ENCODE results near the gene LRCH1. TPM values are rescaled to one million over a fixed set of nuclear protein-coding genes. Genes with fewer than 3 reads are reported as not detected.

Gene LRCH1
- polyA plus RNA-seq, 1 donor, result 16.3 TPM

- peak in 1 of 2 donors; percentile 75 for DNase-seq
- Histone ChIP-seq H3K36me3 (ENCODE audit: control insufficient read depth, insufficient read depth, low read length) (peaks cover 10% of the 10 kb centered on the region), H3K4me3 (ENCODE audit: low read length) (no peak overlapping the region), H3K4me1 (ENCODE audit: control insufficient read depth, insufficient read depth, low read length) (peaks cover 6% of the 10 kb centered on the region), H3K9me3 (ENCODE audit: control insufficient read depth, low read depth, low read length) (no peaks in the 10 kb centered on the region), H3K27ac (ENCODE audit: low read length) (peak overlapping the region; percentile 65), H3K27me3 (ENCODE audit: control insufficient read depth, insufficient read depth, low read length) (no peaks in the 10 kb centered on the region)
- no CpG with 5 or more reads among the region's 12 CpGs for WGBS (ENCODE audit: insufficient coverage, low lambda C conversion rate)
Observed at GRCh38 chr13:46679369-46680120, 126.6 kb downstream of the LRCH1 start.

- WGBS (ENCODE audit: insufficient coverage, low lambda C conversion rate), result no CpG with 5 or more reads among the region's 3 CpGs
- no peak for DNase-seq
- Histone ChIP-seq H3K9me3 (ENCODE audit: control insufficient read depth, low read depth, low read length) (no peaks in the 10 kb centered on the region), H3K36me3 (ENCODE audit: control insufficient read depth, insufficient read depth, low read length) (peaks cover 10% of the 10 kb centered on the region), H3K4me1 (ENCODE audit: control insufficient read depth, insufficient read depth, low read length) (peaks cover 14% of the 10 kb centered on the region), H3K27ac (ENCODE audit: low read length) (no peak overlapping the region), H3K4me3 (ENCODE audit: low read length) (no peak overlapping the region), H3K27me3 (ENCODE audit: control insufficient read depth, insufficient read depth, low read length) (no peaks in the 10 kb centered on the region)
Observed at GRCh38 chr13:46682015-46682414, 129.0 kb downstream of the LRCH1 start.

- Histone ChIP-seq H3K4me3 (ENCODE audit: low read length) (no peak overlapping the region), H3K9me3 (ENCODE audit: control insufficient read depth, low read depth, low read length) (no peaks in the 10 kb centered on the region), H3K36me3 (ENCODE audit: control insufficient read depth, insufficient read depth, low read length) (peaks cover 10% of the 10 kb centered on the region), H3K4me1 (ENCODE audit: control insufficient read depth, insufficient read depth, low read length) (peaks cover 14% of the 10 kb centered on the region), H3K27ac (ENCODE audit: low read length) (no peak overlapping the region), H3K27me3 (ENCODE audit: control insufficient read depth, insufficient read depth, low read length) (no peaks in the 10 kb centered on the region)
- WGBS (ENCODE audit: insufficient coverage, low lambda C conversion rate), result no CpG with 5 or more reads among the region's 1 CpG
- DNase-seq, result no peak
Observed at GRCh38 chr13:46682707-46683106, 129.7 kb downstream of the LRCH1 start.

GRCh38 chr13:46683676-46684260 is 130.8 kb downstream of the LRCH1 start:
- no peaks in the 10 kb centered on the region for H3K9me3 ChIP-seq (ENCODE audit: control insufficient read depth, low read depth, low read length)
- WGBS (ENCODE audit: insufficient coverage, low lambda C conversion rate), result 67% methylated on average over 1 of the region's 1 CpG
- H3K27ac ChIP-seq (ENCODE audit: low read length), result no peak overlapping the region
- H3K36me3 ChIP-seq (ENCODE audit: control insufficient read depth, insufficient read depth, low read length), result peaks cover 10% of the 10 kb centered on the region
- peaks cover 20% of the 10 kb centered on the region for H3K4me1 ChIP-seq (ENCODE audit: control insufficient read depth, insufficient read depth, low read length)
- H3K4me3 ChIP-seq (ENCODE audit: low read length), result no peak overlapping the region
- H3K27me3 ChIP-seq (ENCODE audit: control insufficient read depth, insufficient read depth, low read length), result no peaks in the 10 kb centered on the region
- no peak for DNase-seq

- Histone ChIP-seq H3K4me1 (ENCODE audit: control insufficient read depth, insufficient read depth, low read length) (peaks cover 20% of the 10 kb centered on the region), H3K9me3 (ENCODE audit: control insufficient read depth, low read depth, low read length) (no peaks in the 10 kb centered on the region), H3K4me3 (ENCODE audit: low read length) (no peak overlapping the region), H3K27me3 (ENCODE audit: control insufficient read depth, insufficient read depth, low read length) (no peaks in the 10 kb centered on the region), H3K27ac (ENCODE audit: low read length) (peak overlapping the region; percentile 41), H3K36me3 (ENCODE audit: control insufficient read depth, insufficient read depth, low read length) (peaks cover 10% of the 10 kb centered on the region)
- 27% methylated on average over 2 of the region's 3 CpGs for WGBS (ENCODE audit: insufficient coverage, low lambda C conversion rate)
- peak in 1 of 2 donors; percentile 71 for DNase-seq
Observed at GRCh38 chr13:46684287-46685001, 131.5 kb downstream of the LRCH1 start.

- WGBS (ENCODE audit: insufficient coverage, low lambda C conversion rate), result 80% methylated on average over 1 of the region's 10 CpGs
- Histone ChIP-seq H3K36me3 (ENCODE audit: control insufficient read depth, insufficient read depth, low read length) (peaks cover 10% of the 10 kb centered on the region), H3K9me3 (ENCODE audit: control insufficient read depth, low read depth, low read length) (no peaks in the 10 kb centered on the region), H3K27me3 (ENCODE audit: control insufficient read depth, insufficient read depth, low read length) (no peaks in the 10 kb centered on the region), H3K4me3 (ENCODE audit: low read length) (no peak overlapping the region), H3K27ac (ENCODE audit: low read length) (peak overlapping the region; percentile 41), H3K4me1 (ENCODE audit: control insufficient read depth, insufficient read depth, low read length) (peaks cover 17% of the 10 kb centered on the region)
- DNase-seq, result no peak
Observed at GRCh38 chr13:46685006-46685730, 132.2 kb downstream of the LRCH1 start.

GRCh38 chr13:46686171-46686570 is 133.2 kb downstream of the LRCH1 start:
- H3K36me3 ChIP-seq (ENCODE audit: control insufficient read depth, insufficient read depth, low read length), result peaks cover 10% of the 10 kb centered on the region
- no peak overlapping the region for H3K4me3 ChIP-seq (ENCODE audit: low read length)
- peaks cover 21% of the 10 kb centered on the region for H3K4me1 ChIP-seq (ENCODE audit: control insufficient read depth, insufficient read depth, low read length)
- no peaks in the 10 kb centered on the region for H3K9me3 ChIP-seq (ENCODE audit: control insufficient read depth, low read depth, low read length)
- no peak for DNase-seq
- WGBS (ENCODE audit: insufficient coverage, low lambda C conversion rate), result 50% methylated on average over 2 of the region's 4 CpGs
- H3K27me3 ChIP-seq (ENCODE audit: control insufficient read depth, insufficient read depth, low read length), result no peaks in the 10 kb centered on the region
- no peak overlapping the region for H3K27ac ChIP-seq (ENCODE audit: low read length)

GRCh38 chr13:46687810-46688209 is 134.8 kb downstream of the LRCH1 start:
- no peaks in the 10 kb centered on the region for H3K36me3 ChIP-seq (ENCODE audit: control insufficient read depth, insufficient read depth, low read length)
- WGBS (ENCODE audit: insufficient coverage, low lambda C conversion rate), result no CpG with 5 or more reads among the region's 1 CpG
- no peak overlapping the region for H3K4me3 ChIP-seq (ENCODE audit: low read length)
- peaks cover 33% of the 10 kb centered on the region for H3K4me1 ChIP-seq (ENCODE audit: control insufficient read depth, insufficient read depth, low read length)
- H3K27me3 ChIP-seq (ENCODE audit: control insufficient read depth, insufficient read depth, low read length), result no peaks in the 10 kb centered on the region
- no peak overlapping the region for H3K27ac ChIP-seq (ENCODE audit: low read length)
- peak; percentile 48 to 77 for DNase-seq
- H3K9me3 ChIP-seq (ENCODE audit: control insufficient read depth, low read depth, low read length), result no peaks in the 10 kb centered on the region

GRCh38 chr13:46688306-46688705 is 135.3 kb downstream of the LRCH1 start:
- WGBS (ENCODE audit: insufficient coverage, low lambda C conversion rate), result 100% methylated on average over 1 of the region's 1 CpG
- H3K27me3 ChIP-seq (ENCODE audit: control insufficient read depth, insufficient read depth, low read length), result no peaks in the 10 kb centered on the region
- H3K27ac ChIP-seq (ENCODE audit: low read length), result no peak overlapping the region
- no peaks in the 10 kb centered on the region for H3K36me3 ChIP-seq (ENCODE audit: control insufficient read depth, insufficient read depth, low read length)
- H3K9me3 ChIP-seq (ENCODE audit: control insufficient read depth, low read depth, low read length), result no peaks in the 10 kb centered on the region
- no peak for DNase-seq
- no peak overlapping the region for H3K4me3 ChIP-seq (ENCODE audit: low read length)
- peaks cover 37% of the 10 kb centered on the region for H3K4me1 ChIP-seq (ENCODE audit: control insufficient read depth, insufficient read depth, low read length)

GRCh38 chr13:46698014-46698413 is 145.0 kb downstream of the LRCH1 start:
- Histone ChIP-seq H3K27ac (ENCODE audit: low read length) (no peak overlapping the region), H3K4me1 (ENCODE audit: control insufficient read depth, insufficient read depth, low read length) (peaks cover 2% of the 10 kb centered on the region), H3K27me3 (ENCODE audit: control insufficient read depth, insufficient read depth, low read length) (no peaks in the 10 kb centered on the region), H3K4me3 (ENCODE audit: low read length) (no peak overlapping the region), H3K36me3 (ENCODE audit: control insufficient read depth, insufficient read depth, low read length) (peaks cover 59% of the 10 kb centered on the region), H3K9me3 (ENCODE audit: control insufficient read depth, low read depth, low read length) (no peaks in the 10 kb centered on the region)
- DNase-seq, result no peak
- no CpG with 5 or more reads among the region's 3 CpGs for WGBS (ENCODE audit: insufficient coverage, low lambda C conversion rate)

All from large intestine (tissue), 3 donors.